Measurements from ENCODE around the gene ABCA4.
"Not testable (repeated sequence)": the region's sequence is repeated elsewhere in the genome, so short reads cannot be mapped to it uniquely, and the experiment has no call there.

The ABCA4 gene

DNA sequence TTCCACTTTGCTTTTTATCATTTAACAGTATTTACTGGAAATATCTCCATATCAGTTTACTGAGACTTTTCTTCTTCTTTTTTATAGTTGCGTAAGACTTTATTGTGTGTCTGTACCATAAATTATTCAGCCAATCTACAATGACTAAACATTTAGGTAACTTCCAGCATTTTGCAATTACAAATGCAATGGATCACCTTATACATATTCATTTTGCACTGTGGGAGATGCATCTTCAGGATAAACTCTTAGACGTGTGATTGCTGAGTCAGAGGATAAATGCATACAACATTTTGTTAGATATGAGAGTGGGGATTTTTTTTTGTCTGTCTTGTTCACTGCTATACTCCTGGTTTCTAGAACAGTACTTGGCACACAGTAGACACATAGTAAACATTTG, 116.0 kb downstream of the ABCA4 start:
- DNase-seq = no peak
- no peak for ATAC-seq

- ATAC-seq (no peak), DNase-seq (no peak)
Observed at GRCh38 chr1:94002046-94002787, 118.7 kb downstream of the ABCA4 start.

- DNase-seq = no peak
- no peak for ATAC-seq
Observed at GRCh38 chr1:94001397-94002045, 119.4 kb downstream of the ABCA4 start.

GRCh38 chr1:94000510-94001282, 120.3 kb downstream of the ABCA4 start:
- ATAC-seq (no peak), DNase-seq (no peak)

GRCh38 chr1:93999840-94000415, 121.0 kb downstream of the ABCA4 start:
- ATAC-seq (no peak), DNase-seq (no peak)

DNA sequence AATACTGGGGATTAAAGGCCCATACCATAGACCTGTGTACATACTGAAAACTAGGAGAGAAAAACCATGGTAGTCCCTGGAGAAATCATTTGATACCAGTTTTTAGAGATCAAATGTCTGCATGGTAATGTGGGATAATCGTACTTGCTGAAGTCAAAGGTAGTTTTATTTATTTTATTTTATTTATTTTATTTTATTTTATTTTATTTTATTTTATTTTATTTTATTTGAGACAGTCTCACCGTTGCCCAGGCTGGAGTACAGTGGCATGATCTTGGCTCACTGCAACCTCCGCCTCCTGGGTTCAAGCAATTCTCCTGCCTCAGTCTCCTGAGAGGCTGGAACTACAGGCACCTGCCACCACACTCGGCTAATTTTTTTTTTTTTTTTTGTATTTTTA, 122.4 kb downstream of the ABCA4 start:
- not testable (repeated sequence) for DNase-seq, ATAC-seq

DNA sequence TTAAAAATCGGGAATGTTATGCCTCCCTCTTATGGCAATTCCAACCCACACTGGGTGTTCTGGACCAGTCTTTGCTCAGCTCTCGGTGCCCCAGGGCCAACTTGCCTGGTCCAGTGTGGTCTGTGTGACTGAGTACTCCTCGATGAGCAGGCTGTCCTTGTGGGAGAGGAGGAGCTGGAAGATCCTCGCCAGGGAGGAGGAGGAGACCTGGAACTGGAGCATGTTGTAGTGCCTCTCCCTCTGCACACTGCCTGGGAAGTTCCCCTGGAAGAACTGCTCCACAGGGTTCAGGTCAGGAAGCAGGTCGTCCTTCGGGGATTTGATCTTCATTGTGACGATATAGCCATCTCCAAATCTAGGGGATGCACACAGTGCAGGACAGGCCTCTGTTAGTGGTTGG, 123.2 kb downstream of the ABCA4 start:
- ATAC-seq (no peak), DNase-seq (no peak)

- DNase-seq (no peak), ATAC-seq (no peak)
Observed at GRCh38 chr1:93995837-93996536, 125.0 kb downstream of the ABCA4 start.

- ATAC-seq = no peak
- DNase-seq = no peak
Observed at GRCh38 chr1:93993731-93994130, 127.2 kb downstream of the ABCA4 start.

DNA sequence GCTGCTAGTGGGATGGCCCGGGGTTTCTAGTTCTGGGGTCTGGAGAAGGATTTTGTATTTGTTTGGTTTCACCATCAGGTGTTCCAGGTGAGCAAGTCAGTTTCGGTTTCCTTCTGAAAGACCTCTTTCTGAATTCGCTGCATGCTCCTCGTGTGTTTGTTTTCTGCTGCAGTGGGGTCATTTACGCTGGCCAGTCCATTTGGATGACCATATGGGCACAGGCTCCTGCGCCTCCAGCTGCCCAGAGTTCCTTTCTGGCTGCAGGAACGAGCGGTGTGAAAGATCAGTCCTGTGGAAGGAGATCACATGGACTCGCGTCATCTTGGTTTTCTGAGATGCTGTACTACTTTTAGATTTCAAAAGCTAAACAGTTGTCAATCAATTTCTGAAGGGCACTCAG, 128.0 kb downstream of the ABCA4 start:
- no peak for ATAC-seq
- DNase-seq = no peak

DNA sequence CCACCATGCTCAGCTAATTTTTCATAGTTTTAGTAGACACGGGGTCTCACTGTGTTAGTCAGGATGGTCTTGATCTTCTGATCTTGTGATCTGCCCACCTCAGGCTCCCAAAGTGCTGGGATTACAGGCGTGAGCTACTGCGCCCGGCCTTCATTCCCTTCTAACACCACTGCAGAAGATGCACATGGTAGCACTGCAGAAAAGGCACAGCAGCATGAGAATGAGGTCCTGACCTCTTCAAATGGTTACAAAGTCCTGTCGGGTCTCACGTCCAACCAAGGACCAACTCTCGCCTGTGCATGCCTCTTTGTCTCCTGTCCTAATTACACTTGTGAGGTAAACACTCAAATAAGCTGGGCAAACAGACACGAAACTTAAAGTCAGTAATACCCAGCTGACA, 128.8 kb downstream of the ABCA4 start:
- DNase-seq (no peak), ATAC-seq (no peak)

DNA sequence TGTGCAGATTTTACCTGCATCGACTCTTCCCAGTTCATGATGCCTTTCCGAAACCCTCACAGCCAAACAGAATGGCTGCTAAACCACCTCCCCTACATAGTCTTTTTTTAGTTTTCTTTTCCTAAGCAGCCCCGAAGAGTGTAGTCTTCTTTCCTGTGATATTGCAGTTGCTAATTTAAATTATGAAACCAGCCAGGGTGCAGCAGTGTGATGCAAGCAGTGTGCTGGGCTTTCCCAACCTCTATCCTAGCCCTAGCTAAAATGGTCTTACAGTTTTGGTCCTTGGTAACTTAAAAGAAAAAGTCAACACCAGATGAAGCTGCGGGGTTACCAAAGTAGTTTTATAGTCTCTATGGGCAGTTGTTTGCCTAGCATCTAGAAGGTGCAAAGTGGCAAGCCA, 129.7 kb downstream of the ABCA4 start:
- ATAC-seq = no peak

DNA sequence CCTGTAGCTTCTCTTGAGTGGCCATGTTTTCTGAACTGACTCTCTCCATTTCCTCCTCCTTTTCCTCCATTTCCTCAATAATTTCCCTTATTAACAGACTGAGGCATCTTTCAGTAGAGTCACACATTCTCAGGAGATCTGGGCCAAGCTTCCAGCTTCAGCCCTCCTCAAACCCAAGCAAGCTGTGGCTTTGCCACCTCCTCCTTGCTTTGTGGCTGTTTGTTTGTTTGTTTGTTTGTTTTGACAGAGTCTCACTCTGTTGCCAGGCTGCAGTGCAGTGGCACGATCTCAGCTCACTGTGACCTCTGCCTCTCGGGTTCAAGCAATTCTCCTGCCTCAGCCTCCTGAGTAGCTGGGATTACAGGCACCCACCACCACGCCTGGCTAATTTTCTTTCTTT, 130.5 kb downstream of the ABCA4 start:
- DNase-seq, ATAC-seq: not testable (repeated sequence)

More for the DNA sequence above, 129.7 kb downstream of the ABCA4 start:
- DNase-seq = no peak

- no peak for DNase-seq
- no peak for ATAC-seq
Observed at GRCh38 chr1:93990010-93990409, 130.9 kb downstream of the ABCA4 start.

DNA sequence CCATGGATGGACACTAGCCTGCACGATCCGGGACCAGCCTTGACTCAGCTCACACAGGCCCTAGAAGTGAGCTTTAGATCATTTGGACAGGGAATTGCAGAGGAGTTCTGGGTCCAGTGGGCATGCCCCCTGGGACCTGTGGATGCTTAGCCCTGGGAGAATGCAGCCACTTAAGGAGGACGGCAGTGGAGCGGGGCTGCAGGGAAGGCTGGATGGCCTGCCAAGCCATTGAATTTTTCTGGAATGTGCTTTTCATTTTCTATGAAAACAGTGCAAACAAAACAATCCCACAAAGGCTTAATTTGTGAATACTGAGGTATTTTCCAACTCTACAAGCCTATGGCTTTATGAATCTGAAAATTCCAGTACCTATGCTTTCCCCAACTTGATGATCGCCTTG, 131.3 kb downstream of the ABCA4 start:
- ATAC-seq (no peak), DNase-seq (no peak)

GRCh38 chr1:93988634-93989350, 132.2 kb downstream of the ABCA4 start:
- no peak for ATAC-seq

DNA sequence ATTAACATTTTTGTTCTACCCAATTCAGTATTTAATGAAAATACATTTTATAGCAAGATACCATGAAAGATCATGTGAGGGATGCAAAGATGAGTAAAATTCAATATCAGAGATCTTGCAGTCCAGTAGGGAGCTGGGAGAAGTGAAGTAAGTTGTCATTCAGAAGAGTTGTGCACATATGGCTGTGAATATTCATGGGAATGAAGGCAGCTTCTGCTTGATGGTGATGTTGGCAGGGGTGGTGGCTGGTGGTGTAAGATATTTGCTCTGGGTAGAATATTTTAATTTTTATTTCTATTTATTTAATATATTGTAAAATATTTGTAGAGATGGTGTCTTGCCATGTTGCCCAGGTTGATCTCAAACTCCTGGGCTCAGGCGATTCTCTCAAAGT, 139.7 kb downstream of the ABCA4 start:
- no peak for ATAC-seq
- no peak for DNase-seq

More at GRCh38 chr1:93988634-93989350, 132.2 kb downstream of the ABCA4 start:
- no peak for DNase-seq

DNA sequence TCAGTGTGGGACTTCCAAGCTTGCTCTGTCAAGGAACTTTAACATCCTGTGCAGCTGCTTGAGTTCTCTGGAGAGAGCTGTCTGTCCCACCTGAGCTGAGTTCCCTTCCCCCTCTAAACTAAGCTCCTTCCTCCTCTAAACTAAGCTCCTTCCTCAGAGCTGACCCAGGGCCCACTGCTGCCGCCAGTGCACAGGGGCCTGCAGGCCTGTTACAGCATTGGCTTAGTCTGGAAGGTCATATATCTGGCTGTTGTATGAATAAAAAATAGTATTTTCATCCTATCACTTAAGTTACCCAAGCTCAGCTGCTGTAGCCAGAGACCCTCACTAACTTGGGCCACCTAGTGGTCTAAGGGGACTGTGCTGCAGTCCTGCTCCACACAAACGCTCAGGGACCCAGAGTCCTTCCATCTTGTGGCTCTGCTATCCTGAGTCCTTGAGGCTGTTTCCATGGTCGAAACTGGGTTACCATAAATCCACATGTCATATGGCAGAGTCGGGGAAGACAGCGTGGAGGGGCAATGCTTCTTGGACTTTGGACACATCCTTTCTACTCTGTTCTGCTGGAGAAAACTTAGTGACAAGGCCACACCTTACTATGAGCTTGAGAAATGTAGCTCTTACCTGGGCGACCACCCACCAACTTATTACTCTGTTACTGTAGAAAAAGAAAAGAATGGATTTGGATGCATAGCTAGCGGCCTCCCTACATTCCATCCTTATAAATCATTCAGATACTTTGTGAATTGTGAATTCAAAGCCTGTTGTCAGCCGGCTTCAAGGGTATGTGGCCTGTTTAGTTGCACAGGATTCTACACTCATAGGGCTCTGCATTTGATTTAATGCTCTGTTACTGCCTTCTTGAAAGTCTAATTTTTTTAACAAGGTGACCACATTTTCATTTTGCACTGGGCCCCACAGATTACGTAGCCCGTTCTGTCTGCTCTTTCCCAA, 140.4 kb downstream of the ABCA4 start:
- peak; percentile 32 for ATAC-seq
- no peak for DNase-seq

- ATAC-seq = no peak
- DNase-seq = no peak
Observed at GRCh38 chr1:93979718-93980319, 141.1 kb downstream of the ABCA4 start.

All from stimulated activated naive CD8-positive, alpha-beta T cell treated with anti-CD3 and anti-CD28 coated beads, Interleukin-15, Interleukin-2, amounts not matched to agents 100 U/mL and 50 U/mL, for 24 hours (primary cell).